Measurements from ENCODE around the gene GRIK4.

DNA sequence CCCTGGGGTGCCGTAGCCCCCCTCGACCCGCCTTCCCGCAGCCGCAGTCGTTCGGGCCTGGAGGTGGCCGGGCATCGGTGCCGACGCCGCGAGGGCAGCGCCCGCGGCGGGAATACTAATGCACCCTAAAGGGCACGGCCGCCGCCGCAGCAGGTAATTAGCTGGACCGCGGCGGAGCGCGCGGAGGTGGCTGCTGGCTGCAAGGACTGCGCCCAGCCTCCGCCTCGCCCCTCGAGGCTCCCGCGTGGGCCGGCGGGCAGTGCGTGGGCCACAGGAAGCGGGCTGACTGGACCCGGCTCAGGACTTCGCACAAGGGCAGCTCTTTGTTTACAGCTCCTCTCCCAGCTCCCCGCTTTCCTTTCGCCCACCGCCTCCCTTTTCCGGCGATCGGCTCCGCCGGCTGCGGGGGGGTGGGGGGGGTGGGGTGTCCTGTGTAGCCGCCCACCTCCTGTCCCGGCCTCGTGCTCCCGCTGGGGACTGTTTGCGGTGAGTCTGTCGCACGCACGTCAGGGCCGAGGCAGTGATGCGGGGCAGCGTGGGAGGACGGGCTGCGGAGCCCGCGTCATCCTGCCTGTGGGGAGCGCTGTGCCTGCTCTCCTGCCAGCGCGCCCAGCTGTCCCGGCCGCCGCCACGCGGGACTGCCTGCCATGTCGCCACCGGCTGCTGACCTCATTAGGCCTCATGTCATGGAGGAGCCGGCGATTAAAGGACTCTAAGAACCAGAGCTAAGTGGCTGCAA lies 53.2 kb downstream of the GRIK4 start:
- TF ChIP-seq, protein P1, sequence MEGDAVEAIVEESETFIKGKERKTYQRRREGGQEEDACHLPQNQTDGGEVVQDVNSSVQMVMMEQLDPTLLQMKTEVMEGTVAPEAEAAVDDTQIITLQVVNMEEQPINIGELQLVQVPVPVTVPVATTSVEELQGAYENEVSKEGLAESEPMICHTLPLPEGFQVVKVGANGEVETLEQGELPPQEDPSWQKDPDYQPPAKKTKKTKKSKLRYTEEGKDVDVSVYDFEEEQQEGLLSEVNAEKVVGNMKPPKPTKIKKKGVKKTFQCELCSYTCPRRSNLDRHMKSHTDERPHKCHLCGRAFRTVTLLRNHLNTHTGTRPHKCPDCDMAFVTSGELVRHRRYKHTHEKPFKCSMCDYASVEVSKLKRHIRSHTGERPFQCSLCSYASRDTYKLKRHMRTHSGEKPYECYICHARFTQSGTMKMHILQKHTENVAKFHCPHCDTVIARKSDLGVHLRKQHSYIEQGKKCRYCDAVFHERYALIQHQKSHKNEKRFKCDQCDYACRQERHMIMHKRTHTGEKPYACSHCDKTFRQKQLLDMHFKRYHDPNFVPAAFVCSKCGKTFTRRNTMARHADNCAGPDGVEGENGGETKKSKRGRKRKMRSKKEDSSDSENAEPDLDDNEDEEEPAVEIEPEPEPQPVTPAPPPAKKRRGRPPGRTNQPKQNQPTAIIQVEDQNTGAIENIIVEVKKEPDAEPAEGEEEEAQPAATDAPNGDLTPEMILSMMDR (IDR thresholded peaks at IDR 0.05; ENCODE audit: low read depth, low read length, poor library complexity, severe bottlenecking) = peak; percentile 36
- no peak for TF ChIP-seq EZH2phosphoT487 (IDR thresholded peaks at IDR 0.05; ENCODE audit: borderline replicate concordance, low read length)

Data from DOHH2 (cell line).